Endothelial cell of umbilical vein (primary cell): Measurements from ENCODE around the gene TTLL11. TPM values are rescaled to one million over a fixed set of nuclear protein-coding genes. Genes with fewer than 3 reads are reported as not detected.

Experiments used
- BruUV-seq: library from RNA; stranded (reverse); fragments of 400-500 nt; replicated peaks from 2 replicates; lab custom pipeline; 2021; lab: Mats Ljungman, UMichigan
- CTCF ChIA-PET: fragments of 300-600, 350-600 bp; sonication (Branson Sonifier 250); formaldehyde crosslinking; loops from one replicate; lab custom pipeline; 2021; ENCODE audit warnings: antibody characterized with exemption, inconsistent platforms; lab: Charles Lee
- POLR2A ChIA-PET: fragments of 300-600, 350-600 bp; sonication (Branson Sonifier 250); formaldehyde crosslinking; loops from one replicate; lab custom pipeline; 2021; ENCODE audit warnings: antibody characterized with exemption, inconsistent platforms; lab: Charles Lee
- DNase-seq: peaks from one replicate; pipeline ENCODE4 v3.0.0-alpha.2; 2011; ENCODE audit warnings: low read depth, low spot score
- FAIRE-seq: peaks from 2 replicates; lab custom pipeline; 2011; peaks lifted over from hg19 to GRCh38; lab: Jason Lieb, UNC
- H2AFZ ChIP-seq: 2 replicates; pipeline ENCODE4 v1.6.0; 2012; ENCODE audit warnings: low read depth, low read length, control low read depth, inconsistent platforms
- H3K27ac ChIP-seq: 2 replicates; pipeline ENCODE4 v1.5.1; 2011; ENCODE audit warnings: low read depth, mild to moderate bottlenecking, control low read depth, low read length, moderate library complexity; ENCODE audit not compliant: insufficient read depth
- H3K27me3 ChIP-seq, 2 experiments: 2 replicates each; pipeline versions ENCODE4 v1.6.0 to v1.6.1; 2011; ENCODE audit warnings: low read length in 2 of 2, mixed read lengths in 1 of 2; ENCODE audit not compliant: control insufficient read depth in 2 of 2, insufficient read depth in 2 of 2
- H3K36me3 ChIP-seq, 2 experiments: 2 replicates in 1 of 2; 3 replicates in 1 of 2; pipeline ENCODE4 v1.5.1; 2011; ENCODE audit warnings: low read length in 2 of 2, mild to moderate bottlenecking in 1 of 2, moderate library complexity in 1 of 2; ENCODE audit not compliant: control insufficient read depth in 2 of 2, insufficient read depth in 2 of 2; ENCODE audit errors: extremely low read depth in 1 of 2
- H3K4me1 ChIP-seq: 3 replicates; pipeline ENCODE4 v1.5.1; 2011; ENCODE audit warnings: mild to moderate bottlenecking, low read length; ENCODE audit not compliant: control insufficient read depth, insufficient read depth; ENCODE audit errors: extremely low read depth
- H3K4me2 ChIP-seq: 2 replicates; pipeline ENCODE4 v1.6.1; 2011; ENCODE audit warnings: low read length, control low read depth, mixed read lengths; ENCODE audit not compliant: insufficient read depth
- H3K4me3 ChIP-seq, 3 experiments: fragments of 200-600 bp in 1 of 3; sonication (generic), shearing (Covaris generic) in 1 of 3; replicated peaks in 1 of 3; 2 replicates each; pipeline ENCODE4 v1.5.1; 2011 to 2016; ENCODE audit warnings: control low read depth in 3 of 3, low read length in 3 of 3, mild to moderate bottlenecking in 2 of 3, inconsistent platforms in 1 of 3, low read depth in 1 of 3, moderate library complexity in 1 of 3; ENCODE audit not compliant: insufficient read depth in 1 of 3
- H3K79me2 ChIP-seq: 2 replicates; pipeline ENCODE4 v1.6.0; 2012; ENCODE audit warnings: low read length, inconsistent platforms; ENCODE audit not compliant: control insufficient read depth, insufficient read depth
- H3K9ac ChIP-seq: replicated peaks from 2 replicates; pipeline ENCODE3; 2011; ENCODE audit warnings: low read length, control low read depth; ENCODE audit not compliant: insufficient read depth; ENCODE audit errors: extremely low read depth
- H3K9me1 ChIP-seq: replicated peaks from 3 replicates; pipeline ENCODE4 v1.6.0; 2011; ENCODE audit warnings: mild to moderate bottlenecking, low read length; ENCODE audit not compliant: control insufficient read depth, insufficient read depth; ENCODE audit errors: extremely low read depth
- H3K9me3 ChIP-seq: replicated peaks from 2 replicates; pipeline ENCODE4 v1.5.1; 2012; ENCODE audit warnings: low read length, inconsistent platforms; ENCODE audit not compliant: control insufficient read depth, insufficient read depth
- H4K20me1 ChIP-seq: replicated peaks from 2 replicates; pipeline ENCODE3; 2011; ENCODE audit warnings: mild to moderate bottlenecking, low read length; ENCODE audit not compliant: control insufficient read depth, insufficient read depth; ENCODE audit errors: extremely low read depth
- CTCF ChIP-seq, 2 donors: IDR thresholded peaks; 1 replicate in 1 of 2; 2 replicates in 1 of 2; pipeline ENCODE4 v1.5.1; 2011; ENCODE audit warnings: low read length in 2 of 2, mild to moderate bottlenecking in 2 of 2, moderate library complexity in 2 of 2, control low read depth in 1 of 2, inconsistent platforms in 1 of 2, low read depth in 1 of 2; ENCODE audit not compliant: insufficient read depth in 1 of 2; ENCODE audit errors: extremely low read depth in 1 of 2
- EZH2 ChIP-seq: IDR thresholded peaks from 2 replicates; pipeline ENCODE4 v1.6.1; 2012; ENCODE audit warnings: borderline replicate concordance, low read depth, mild to moderate bottlenecking, moderate library complexity, low read length, inconsistent platforms; ENCODE audit not compliant: severe bottlenecking
- FOS ChIP-seq: IDR thresholded peaks from 2 replicates; pipeline ENCODE4 v1.6.1; 2011; ENCODE audit warnings: mild to moderate bottlenecking, low read length, moderate library complexity, borderline replicate concordance; ENCODE audit not compliant: insufficient read depth
- GATA2 ChIP-seq: IDR thresholded peaks from 2 replicates; pipeline ENCODE4 v1.7.0; 2011; ENCODE audit warnings: low read depth, mild to moderate bottlenecking, moderate library complexity, mixed read lengths, low read length; ENCODE audit not compliant: insufficient read length, insufficient read depth
- JUN ChIP-seq: IDR thresholded peaks from 2 replicates; pipeline ENCODE4 v1.6.1; 2011; ENCODE audit warnings: borderline replicate concordance, low read depth; ENCODE audit not compliant: insufficient read length, insufficient read depth
- MYC ChIP-seq: IDR thresholded peaks from one replicate; pipeline ENCODE4 v1.6.1; 2011; ENCODE audit warnings: mild to moderate bottlenecking, low read depth, low read length
- POLR2A ChIP-seq: IDR thresholded peaks from 2 replicates; pipeline ENCODE4 v1.6.1; 2012; ENCODE audit warnings: low read depth, mild to moderate bottlenecking, control low read depth, low read length
- POLR2AphosphoS5 ChIP-seq: IDR thresholded peaks from 2 replicates; pipeline ENCODE4 v1.6.1; 2012; ENCODE audit warnings: low read depth, mild to moderate bottlenecking, control low read depth, low read length, moderate library complexity; ENCODE audit not compliant: insufficient read depth
- dilution Hi-C: fragments of 300-500 bp; cut with MboI; formaldehyde crosslinking; loops from one replicate; pipeline ENCODE4 v1.15.0; 2019; ENCODE audit warnings: low sequenced_read_pairs; ENCODE audit not compliant: extremely low pct_ligation_motif_present
- intact Hi-C: fragments of 100-400 bp; cut with micrococcal nuclease; formaldehyde crosslinking; loops from one replicate; pipeline ENCODE4 v1.10.0; 2022
- polyA plus RNA-seq, 4 experiments: library from polyadenylated mRNA; depleted of rRNA in 3 of 4; stranded (reverse) in 3 of 4; unstranded in 1 of 4; fragments of >200 nt; gene quantifications; 2 replicates each; pipeline versions ENCODE4 v1.2.1 to v1.2.3, GENCODE V29; 2011 to 2012; ENCODE audit warnings: missing spikeins in 1 of 4
- total RNA-seq: library from RNA; stranded (reverse); gene quantifications from 2 replicates; pipeline ENCODE4 v1.2.3, GENCODE V29; 2021
- TF ChIP-seq, protein P1 (sequence below): IDR thresholded peaks from 2 replicates; pipeline ENCODE4 v1.6.1; 2011; ENCODE audit not compliant: insufficient read depth, insufficient read length

Gene TTLL11
- total and polyA plus RNA-seq, 2 donors (not counting 3 experiments of a cell fraction or from before 2014, with no cell fraction given), result 4.9 to 5.1 TPM

DNA sequence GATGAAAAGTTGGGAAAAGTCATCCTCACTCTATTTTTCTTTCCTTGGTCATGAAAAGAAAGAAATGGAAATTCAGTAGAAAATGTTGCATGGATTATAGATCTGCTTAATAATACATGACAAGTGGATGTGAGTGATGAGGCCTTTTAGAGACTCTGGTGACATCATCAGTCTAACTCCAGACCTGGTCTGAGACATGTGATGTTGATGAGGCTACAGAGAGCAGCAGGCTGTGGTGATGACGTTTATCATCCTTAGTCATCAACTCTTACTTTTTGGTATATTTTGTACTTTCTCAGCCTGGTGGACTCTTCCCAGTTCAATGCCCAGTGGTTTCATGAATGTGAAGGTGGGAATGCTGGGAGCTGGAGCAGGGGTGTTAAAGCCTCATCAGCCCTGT is 116.4 kb downstream of the TTLL11 start:
- POLR2A ChIA-PET, result no interaction called here
- TF ChIP-seq JUN (no peak), POLR2A (no peak), EZH2 (no peak), POLR2AphosphoS5 (no peak), GATA2 (no peak), FOS (no peak), MYC (no peak), CTCF (IDR thresholded peaks at IDR 0.05; ENCODE audit: extremely low read depth in 1 of 2, insufficient read depth in 1 of 2, low read depth in 1 of 2, low read length in 2 of 2) (no peak)
- TF ChIP-seq, protein P1, sequence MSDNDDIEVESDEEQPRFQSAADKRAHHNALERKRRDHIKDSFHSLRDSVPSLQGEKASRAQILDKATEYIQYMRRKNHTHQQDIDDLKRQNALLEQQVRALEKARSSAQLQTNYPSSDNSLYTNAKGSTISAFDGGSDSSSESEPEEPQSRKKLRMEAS, result no peak
- Histone ChIP-seq H3K9ac (no peak overlapping the region), H3K4me1 (peaks cover 13% of the 10 kb centered on the region), H3K79me2 (no peaks in the 10 kb centered on the region), H4K20me1 (no peaks in the 10 kb centered on the region), H3K36me3 (no peaks in the 10 kb centered on the region), H3K27me3 (no peaks in the 10 kb centered on the region), H2AFZ (no peak overlapping the region), H3K27ac (no peak overlapping the region), H3K9me3 (no peaks in the 10 kb centered on the region), H3K4me2 (no peak overlapping the region), H3K4me3 (no peak overlapping the region), H3K9me1 (no peaks in the 10 kb centered on the region)
- CTCF ChIA-PET, result interaction anchor here (0.8 kb wide), 1 partner anchor 10 kb away, joined by 3 read pairs; no protein-coding TSS in a partner anchor
- dilution Hi-C loops (no loop called here), intact Hi-C loops (no loop called here)
- no peak for DNase-seq
- FAIRE-seq, result no peak
- no TSS peak for BruUV-seq
